ENCODE data around the gene IRGQ.

Gene IRGQ

GRCh38 chr19:43595999-43596841, at the start of gene IRGQ, which contains the start of gene ZNF576:
TSS of gene IRGQ (minus strand) at chr19:43596134. CDS start at chr19:43595338, 796 bp downstream.
TSS of gene ZNF576 (plus strand) at chr19:43596595. CDS start at chr19:43597109, 514 bp downstream.
- TF ChIP-seq ZFX (IDR thresholded peaks at IDR 0.05; ENCODE audit: borderline replicate concordance) (no peak), CTCF (IDR thresholded peaks at IDR 0.05) (no peak)

GRCh38 chr19:43644181-43644580, 48.2 kb upstream of the IRGQ start:
- no peak for TF ChIP-seq ZFX (IDR thresholded peaks at IDR 0.05; ENCODE audit: borderline replicate concordance)
- TF ChIP-seq CTCF (IDR thresholded peaks at IDR 0.05), result no peak

More at GRCh38 chr19:43595999-43596841, at the start of gene IRGQ, which contains the start of gene ZNF576:
- H3K27ac ChIP-seq, result peak within 1 kb of the TSS; percentile 86

GRCh38 chr19:43643326-43643725, 47.4 kb upstream of the IRGQ start:
- TF ChIP-seq ZFX (IDR thresholded peaks at IDR 0.05; ENCODE audit: borderline replicate concordance), result no peak
- no peak for TF ChIP-seq CTCF (IDR thresholded peaks at IDR 0.05)
- no peak overlapping the region for H3K27ac ChIP-seq

More at GRCh38 chr19:43644181-43644580, 48.2 kb upstream of the IRGQ start:
- H3K27ac ChIP-seq, result no peak overlapping the region

- no peak overlapping the region for H3K27ac ChIP-seq
- no peak for TF ChIP-seq ZFX (IDR thresholded peaks at IDR 0.05; ENCODE audit: borderline replicate concordance)
- TF ChIP-seq CTCF (IDR thresholded peaks at IDR 0.05), result no peak
Measured at GRCh38 chr19:43642531-43642930, 46.6 kb upstream of the IRGQ start.

GRCh38 chr19:43641333-43641732, 45.4 kb upstream of the IRGQ start:
- no peak overlapping the region for H3K27ac ChIP-seq
- TF ChIP-seq ZFX (IDR thresholded peaks at IDR 0.05; ENCODE audit: borderline replicate concordance) (no peak), CTCF (IDR thresholded peaks at IDR 0.05) (no peak)

GRCh38 chr19:43640424-43640757, 44.5 kb upstream of the IRGQ start:
- TF ChIP-seq ZFX (IDR thresholded peaks at IDR 0.05; ENCODE audit: borderline replicate concordance) (no peak), CTCF (IDR thresholded peaks at IDR 0.05) (no peak)
- H3K27ac ChIP-seq, result no peak overlapping the region
